ENCODE results near the gene WDR93. TPM values are rescaled to one million over a fixed set of nuclear protein-coding genes. Genes with fewer than 3 reads are reported as not detected.

WDR93 gene
- total RNA-seq, 1 donor from 2014 or later: not detected

DNA sequence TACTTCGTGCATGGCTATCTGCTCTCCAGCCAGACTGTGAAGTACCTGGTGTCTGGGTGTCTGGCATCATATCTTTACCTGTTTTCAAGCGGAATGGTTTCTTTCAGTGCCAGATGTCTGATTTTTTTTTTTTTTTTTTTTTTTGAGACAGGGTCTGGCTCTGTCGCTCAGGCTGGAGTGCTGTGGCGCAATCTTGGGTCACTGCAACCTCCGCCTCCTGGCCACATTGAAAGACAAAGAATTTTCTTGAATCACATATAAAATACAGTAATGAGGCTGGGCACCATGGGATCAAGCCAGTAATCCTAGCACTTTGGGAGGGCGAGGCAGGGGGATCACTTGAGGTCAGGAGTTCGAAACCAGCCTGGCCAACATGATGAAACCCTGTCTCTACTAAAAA lies 63.2 kb downstream of the WDR93 start:
- Mint-ChIP-seq H3K27me3 (peaks cover 33% of the 10 kb centered on the region), H3K36me3 (ENCODE audit: low read depth) (no peaks in the 10 kb centered on the region), H3K4me3 (no peak overlapping the region), H3K9me3 (no peaks in the 10 kb centered on the region), H3K4me1 (peaks cover 2% of the 10 kb centered on the region), H3K27ac (no peak overlapping the region)
- intact Hi-C loops (cut with micrococcal nuclease): loop anchor here (5.0 kb wide), 1 partner anchor 138 kb away; the partner anchor contains the start of gene AP3S2
- DNase-seq: no peak

GRCh38 chr15:89754361-89755154 lies 63.9 kb downstream of the WDR93 start:
- intact Hi-C loops (cut with micrococcal nuclease): loop anchor here (5.0 kb wide), 1 partner anchor 138 kb away; the partner anchor contains the start of gene AP3S2
- H3K4me3 Mint-ChIP-seq: no peak overlapping the region
- no peaks in the 10 kb centered on the region for H3K9me3 Mint-ChIP-seq
- H3K27ac Mint-ChIP-seq: no peak overlapping the region
- peaks cover under 1% of the 10 kb centered on the region for H3K4me1 Mint-ChIP-seq
- DNase-seq: no peak
- H3K36me3 Mint-ChIP-seq (ENCODE audit: low read depth): no peaks in the 10 kb centered on the region
- peaks cover 27% of the 10 kb centered on the region for H3K27me3 Mint-ChIP-seq

GRCh38 chr15:89755701-89756100 lies 65.1 kb downstream of the WDR93 start:
- H3K4me1 Mint-ChIP-seq: peaks cover 2% of the 10 kb centered on the region
- H3K27me3 Mint-ChIP-seq: peaks cover 23% of the 10 kb centered on the region
- no peaks in the 10 kb centered on the region for H3K9me3 Mint-ChIP-seq
- H3K4me3 Mint-ChIP-seq: no peak overlapping the region
- no peak for DNase-seq
- intact Hi-C loops (cut with micrococcal nuclease): no loop called here
- no peak overlapping the region for H3K27ac Mint-ChIP-seq
- H3K36me3 Mint-ChIP-seq (ENCODE audit: low read depth): no peaks in the 10 kb centered on the region

DNA sequence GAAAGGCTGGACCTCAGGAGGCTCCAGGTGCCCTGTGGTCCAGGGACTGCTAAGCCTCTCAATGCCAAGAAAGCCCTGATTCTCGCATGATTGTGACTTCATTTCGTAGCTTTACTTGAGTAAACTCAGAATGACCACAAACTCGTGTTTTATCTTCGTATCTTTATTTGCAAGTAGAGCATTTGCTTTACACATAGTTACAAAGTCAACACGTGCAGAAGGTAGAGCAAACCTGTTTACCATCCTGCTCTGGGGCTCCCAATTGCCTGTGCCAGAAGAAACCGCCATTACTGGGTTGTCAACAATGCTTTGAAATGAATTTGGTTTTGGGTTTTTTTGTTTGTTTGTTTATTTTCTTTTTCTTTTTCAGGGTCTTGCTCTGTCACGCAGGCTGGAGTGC lies 66.3 kb downstream of the WDR93 start:
- intact Hi-C loops (cut with micrococcal nuclease): no loop called here

GRCh38 chr15:89758283-89758682 lies 67.7 kb downstream of the WDR93 start:
- Mint-ChIP-seq H3K4me3 (no peak overlapping the region), H3K27me3 (peaks cover 13% of the 10 kb centered on the region), H3K9me3 (no peaks in the 10 kb centered on the region), H3K27ac (no peak overlapping the region), H3K36me3 (ENCODE audit: low read depth) (no peaks in the 10 kb centered on the region), H3K4me1 (peaks cover 5% of the 10 kb centered on the region)
- DNase-seq: no peak
- intact Hi-C loops (cut with micrococcal nuclease): no loop called here

More for the DNA sequence above, 66.3 kb downstream of the WDR93 start:
- no peaks in the 10 kb centered on the region for H3K36me3 Mint-ChIP-seq (ENCODE audit: low read depth)
- H3K4me3 Mint-ChIP-seq: no peak overlapping the region
- DNase-seq: no peak
- peaks cover 22% of the 10 kb centered on the region for H3K27me3 Mint-ChIP-seq
- peaks cover 5% of the 10 kb centered on the region for H3K4me1 Mint-ChIP-seq
- no peak overlapping the region for H3K27ac Mint-ChIP-seq
- no peaks in the 10 kb centered on the region for H3K9me3 Mint-ChIP-seq

GRCh38 chr15:89758981-89759380 lies 68.4 kb downstream of the WDR93 start:
- Mint-ChIP-seq H3K27me3 (peaks cover 9% of the 10 kb centered on the region), H3K4me3 (no peak overlapping the region), H3K9me3 (no peaks in the 10 kb centered on the region), H3K36me3 (ENCODE audit: low read depth) (no peaks in the 10 kb centered on the region), H3K27ac (no peak overlapping the region), H3K4me1 (peaks cover 5% of the 10 kb centered on the region)
- no peak for DNase-seq
- intact Hi-C loops (cut with micrococcal nuclease): no loop called here

- no peak overlapping the region for H3K27ac Mint-ChIP-seq
- H3K4me3 Mint-ChIP-seq: no peak overlapping the region
- intact Hi-C loops (cut with micrococcal nuclease): loop anchor here (1.0 to 5.0 kb wide), 2 partner anchors 117 to 327 kb away; no protein-coding TSS in a partner anchor
- no peak for DNase-seq
- H3K4me1 Mint-ChIP-seq: peaks cover 5% of the 10 kb centered on the region
- H3K27me3 Mint-ChIP-seq: peaks cover 5% of the 10 kb centered on the region
- H3K9me3 Mint-ChIP-seq: no peaks in the 10 kb centered on the region
- no peaks in the 10 kb centered on the region for H3K36me3 Mint-ChIP-seq (ENCODE audit: low read depth)
These were observed 69.2 kb downstream of the WDR93 start for GRCh38 chr15:89759835-89760234.

- no peak overlapping the region for H3K4me3 Mint-ChIP-seq
- peaks cover 3% of the 10 kb centered on the region for H3K27me3 Mint-ChIP-seq
- peak; percentile 94 for DNase-seq
- no peak overlapping the region for H3K27ac Mint-ChIP-seq
- intact Hi-C loops (cut with micrococcal nuclease): loop anchor here (1.0 to 5.0 kb wide), 2 partner anchors 117 to 327 kb away; no protein-coding TSS in a partner anchor
- H3K36me3 Mint-ChIP-seq (ENCODE audit: low read depth): no peaks in the 10 kb centered on the region
- H3K9me3 Mint-ChIP-seq: no peaks in the 10 kb centered on the region
- H3K4me1 Mint-ChIP-seq: peaks cover 5% of the 10 kb centered on the region
These were observed 69.8 kb downstream of the WDR93 start for GRCh38 chr15:89760303-89761008.

DNA sequence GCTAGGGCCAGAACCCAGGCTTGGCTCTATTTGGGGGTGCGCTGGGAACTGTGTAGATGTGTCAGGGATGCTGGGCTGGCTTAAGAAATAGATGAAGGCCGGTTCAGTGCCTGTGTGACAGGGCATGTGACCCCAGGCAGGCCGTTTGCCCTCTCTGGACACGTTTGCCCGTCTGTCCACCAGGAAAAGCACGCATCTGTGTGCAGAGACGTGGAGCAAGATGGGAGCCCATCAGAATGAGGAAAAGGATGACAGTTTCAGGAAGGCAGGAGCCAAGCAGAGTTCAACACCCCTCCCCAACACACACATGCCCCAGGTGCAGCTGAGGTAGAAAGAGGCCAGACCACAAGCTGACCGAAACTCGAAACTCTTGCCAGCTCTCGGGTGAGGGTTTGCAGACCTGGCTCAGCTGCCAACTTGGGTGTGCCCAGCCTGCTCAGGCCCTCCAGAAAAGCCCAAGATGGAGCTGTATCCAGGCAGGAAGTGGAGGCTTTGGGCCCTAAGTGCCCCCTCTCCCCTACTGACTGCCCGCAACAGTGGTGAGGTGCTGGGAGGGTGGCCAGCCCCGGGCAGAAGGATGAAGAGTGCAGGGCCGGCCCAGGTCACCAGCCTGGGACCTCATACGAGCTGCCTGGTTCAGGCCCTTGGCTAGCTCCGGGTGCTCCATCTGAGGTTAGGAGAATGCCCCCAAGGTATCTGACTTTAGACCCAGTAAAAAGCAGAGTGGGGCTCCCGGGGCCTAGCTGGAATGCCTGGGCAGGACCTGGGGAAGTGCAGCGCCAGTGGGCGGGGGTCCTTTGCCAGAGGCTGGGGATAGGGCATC lies 70.6 kb downstream of the WDR93 start:
- Mint-ChIP-seq H3K4me1 (peaks cover 5% of the 10 kb centered on the region), H3K4me3 (no peak overlapping the region), H3K27me3 (no peaks in the 10 kb centered on the region), H3K9me3 (no peaks in the 10 kb centered on the region), H3K36me3 (ENCODE audit: low read depth) (no peaks in the 10 kb centered on the region), H3K27ac (no peak overlapping the region)
- DNase-seq: no peak
- intact Hi-C loops (cut with micrococcal nuclease): loop anchor here (5.0 kb wide), 1 partner anchor 116 kb away; no protein-coding TSS in a partner anchor

- intact Hi-C loops (cut with micrococcal nuclease): loop anchor here (5.0 kb wide), 1 partner anchor 115 kb away; no protein-coding TSS in a partner anchor
- no peaks in the 10 kb centered on the region for H3K9me3 Mint-ChIP-seq
- H3K4me1 Mint-ChIP-seq: peaks cover 5% of the 10 kb centered on the region
- no peaks in the 10 kb centered on the region for H3K27me3 Mint-ChIP-seq
- H3K27ac Mint-ChIP-seq: no peak overlapping the region
- no peak overlapping the region for H3K4me3 Mint-ChIP-seq
- DNase-seq: no peak
- H3K36me3 Mint-ChIP-seq (ENCODE audit: low read depth): no peaks in the 10 kb centered on the region
These were observed 71.3 kb downstream of the WDR93 start for GRCh38 chr15:89761929-89762328.

DNA sequence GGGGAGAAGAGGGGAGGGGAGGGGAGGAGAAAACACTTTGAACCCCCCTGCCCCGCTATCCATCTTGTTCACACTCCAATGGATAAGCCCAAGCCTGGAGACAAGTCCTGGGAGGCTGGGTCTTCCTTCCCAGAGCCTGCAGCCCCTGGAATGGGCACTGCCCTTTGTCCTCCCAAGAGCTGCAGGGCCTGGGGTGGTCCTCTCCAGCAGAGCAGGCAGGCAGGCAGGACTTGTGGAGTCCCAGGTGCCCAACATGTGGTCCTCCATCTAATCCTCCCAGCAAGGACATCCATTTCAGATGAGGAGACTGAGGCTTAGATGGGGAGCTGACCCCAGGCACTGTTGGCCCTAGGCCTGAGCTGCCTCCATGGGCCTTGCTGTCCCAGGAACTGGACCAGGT lies 75.1 kb downstream of the WDR93 start:
- H3K4me1 Mint-ChIP-seq: peaks cover 4% of the 10 kb centered on the region
- H3K27ac Mint-ChIP-seq: no peak overlapping the region
- H3K27me3 Mint-ChIP-seq: no peaks in the 10 kb centered on the region
- H3K9me3 Mint-ChIP-seq: no peaks in the 10 kb centered on the region
- no peak overlapping the region for H3K4me3 Mint-ChIP-seq
- intact Hi-C loops (cut with micrococcal nuclease): no loop called here
- no peak for DNase-seq
- H3K36me3 Mint-ChIP-seq (ENCODE audit: low read depth): no peaks in the 10 kb centered on the region

DNA sequence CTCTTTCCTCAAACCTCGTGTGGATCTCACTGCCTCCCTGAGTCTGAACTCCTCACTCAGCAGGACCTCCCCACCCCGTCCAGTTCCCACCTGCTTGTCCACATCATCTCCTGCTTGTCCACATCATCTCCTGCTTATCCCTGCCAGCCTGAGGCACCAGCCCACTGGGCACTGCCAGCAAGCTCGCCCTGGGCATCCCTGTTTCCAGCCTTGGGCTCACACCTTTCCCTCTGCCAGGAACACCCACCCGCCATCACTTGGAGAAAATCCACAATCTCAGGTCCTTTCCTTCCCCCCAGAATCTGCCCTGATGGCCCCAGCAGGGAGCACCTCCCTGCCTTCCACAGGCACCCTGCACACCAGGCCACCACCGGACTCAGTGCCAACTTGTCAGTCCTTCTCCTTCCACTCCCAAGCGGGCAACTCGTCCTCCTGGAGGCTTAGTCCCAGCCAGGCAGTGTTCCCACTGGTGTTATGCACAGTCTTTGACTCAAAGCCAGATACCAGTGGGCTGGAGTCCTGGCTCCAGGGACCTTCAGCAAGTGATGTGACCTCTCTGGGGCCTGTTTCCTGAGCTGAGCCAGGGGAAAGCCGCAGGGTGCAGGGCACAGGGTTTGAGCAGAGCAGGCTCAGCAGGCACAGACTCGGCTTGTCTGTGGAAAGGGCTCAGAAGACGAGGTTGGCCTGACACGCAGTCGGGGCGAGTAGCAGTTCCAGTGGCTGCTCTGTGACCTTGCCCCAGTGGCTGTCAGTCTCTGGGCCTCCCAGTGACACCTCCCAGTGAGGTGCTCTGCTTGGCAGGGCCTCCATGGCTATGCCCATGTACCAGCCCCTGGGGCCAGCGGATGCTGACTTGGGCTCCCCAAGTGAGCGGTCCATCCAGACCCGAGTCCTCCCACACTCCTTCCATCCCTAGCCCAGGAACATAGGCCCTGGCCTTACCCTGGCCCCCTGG lies 76.0 kb downstream of the WDR93 start:
- Mint-ChIP-seq H3K9me3 (no peaks in the 10 kb centered on the region), H3K4me3 (no peak overlapping the region), H3K4me1 (no peaks in the 10 kb centered on the region), H3K27me3 (no peaks in the 10 kb centered on the region), H3K36me3 (ENCODE audit: low read depth) (no peaks in the 10 kb centered on the region), H3K27ac (no peak overlapping the region)
- intact Hi-C loops (cut with micrococcal nuclease): no loop called here
- no peak for DNase-seq

Data from activated CD4-positive, alpha-beta T cell treated with anti-CD3 and anti-CD28 coated beads, Interleukin-2, amount 10 ng/mL, durations not matched to agents 24 days and 14 days (primary cell).